ENCODE results near the gene ZNF764. TPM values are rescaled to one million over a fixed set of nuclear protein-coding genes. Genes with fewer than 3 reads are reported as not detected.
A peak's percentile ranks its signal among the peaks of the same experiment; 100 is the strongest.

The ZNF764 gene
- total RNA-seq, 1 experiment from 2014 or later = 15.2 TPM

- Histone ChIP-seq H3K27me3 (replicated peaks; ENCODE audit: insufficient read depth, low read depth, low read length, poor library complexity) (no peaks in the 10 kb centered on the region), H3K4me3 (ENCODE audit: low read depth, low read length, poor library complexity, severe bottlenecking) (no peak overlapping the region), H3K9me3 (ENCODE audit: low read depth, low read length, poor library complexity, severe bottlenecking) (no peaks in the 10 kb centered on the region), H3K36me3 (ENCODE audit: insufficient read depth, low read length, poor library complexity, severe bottlenecking) (peaks cover 49% of the 10 kb centered on the region), H3K27ac (ENCODE audit: low read depth, low read length, poor library complexity, severe bottlenecking) (no peak overlapping the region), H3K4me1 (ENCODE audit: insufficient read depth, low read length, poor library complexity, severe bottlenecking) (peaks cover 4% of the 10 kb centered on the region)
- POLR2A ChIA-PET (ENCODE audit: low non-redundant PET) = no interaction called here
- intact Hi-C loops (cut with micrococcal nuclease; ENCODE audit: unreplicated experiment) = no loop called here
- no peak for DNase-seq (ENCODE audit: low spot score)
- TF ChIP-seq EZH2 (IDR thresholded peaks at IDR 0.05; ENCODE audit: borderline replicate concordance, low read depth, low read length, poor library complexity, severe bottlenecking) = no peak
- CTCF ChIA-PET = no interaction called here
- no TSS peak for BruUV-seq (replicated peaks)
These were observed 46.3 kb upstream of the ZNF764 start for GRCh38 chr16:30604316-30604947.

GRCh38 chr16:30603945-30604315, 45.8 kb upstream of the ZNF764 start:
- Histone ChIP-seq H3K9me3 (ENCODE audit: low read depth, low read length, poor library complexity, severe bottlenecking) (no peaks in the 10 kb centered on the region), H3K4me3 (ENCODE audit: low read depth, low read length, poor library complexity, severe bottlenecking) (no peak overlapping the region), H3K27ac (ENCODE audit: low read depth, low read length, poor library complexity, severe bottlenecking) (no peak overlapping the region), H3K4me1 (ENCODE audit: insufficient read depth, low read length, poor library complexity, severe bottlenecking) (peaks cover 1% of the 10 kb centered on the region), H3K27me3 (replicated peaks; ENCODE audit: insufficient read depth, low read depth, low read length, poor library complexity) (no peaks in the 10 kb centered on the region), H3K36me3 (ENCODE audit: insufficient read depth, low read length, poor library complexity, severe bottlenecking) (peaks cover 49% of the 10 kb centered on the region)
- POLR2A ChIA-PET (ENCODE audit: low non-redundant PET) = no interaction called here
- BruUV-seq (replicated peaks) = no TSS peak
- no peak for TF ChIP-seq CTCF (conservative IDR thresholded peaks at IDR 0.05; ENCODE audit: low read depth, low read length)
- no peak for TF ChIP-seq EZH2 (IDR thresholded peaks at IDR 0.05; ENCODE audit: borderline replicate concordance, low read depth, low read length, poor library complexity, severe bottlenecking)
- no peak for DNase-seq (ENCODE audit: low spot score)
- intact Hi-C loops (cut with micrococcal nuclease; ENCODE audit: unreplicated experiment) = no loop called here
- CTCF ChIA-PET = no interaction called here

GRCh38 chr16:30602616-30603277, 44.6 kb upstream of the ZNF764 start:
- ChIA-PET CTCF (interaction anchor here (1.1 kb wide), 1 partner anchor 13 kb away, joined by 3 read pairs; no protein-coding TSS in a partner anchor), POLR2A (ENCODE audit: low non-redundant PET) (interaction anchor here (0.6 kb wide), 1 partner anchor 8 kb away, joined by 3 read pairs; no protein-coding TSS in a partner anchor)
- no peaks in the 10 kb centered on the region for H3K4me1 ChIP-seq (ENCODE audit: insufficient read depth, low read length, poor library complexity, severe bottlenecking)
- peak; percentile 34 for DNase-seq (ENCODE audit: low spot score)
- BruUV-seq (replicated peaks) = no TSS peak
- no peak overlapping the region for H3K4me3 ChIP-seq (ENCODE audit: low read depth, low read length, poor library complexity, severe bottlenecking)
- H3K9me3 ChIP-seq (ENCODE audit: low read depth, low read length, poor library complexity, severe bottlenecking) = no peaks in the 10 kb centered on the region
- no peaks in the 10 kb centered on the region for H3K27me3 ChIP-seq (replicated peaks; ENCODE audit: insufficient read depth, low read depth, low read length, poor library complexity)
- H3K27ac ChIP-seq (ENCODE audit: low read depth, low read length, poor library complexity, severe bottlenecking) = peak overlapping the region; percentile 58
- intact Hi-C loops (cut with micrococcal nuclease; ENCODE audit: unreplicated experiment) = no loop called here
- TF ChIP-seq CTCF (conservative IDR thresholded peaks at IDR 0.05; ENCODE audit: low read depth, low read length) = no peak
- TF ChIP-seq EZH2 (IDR thresholded peaks at IDR 0.05; ENCODE audit: borderline replicate concordance, low read depth, low read length, poor library complexity, severe bottlenecking) = no peak
- H3K36me3 ChIP-seq (ENCODE audit: insufficient read depth, low read length, poor library complexity, severe bottlenecking) = peaks cover 38% of the 10 kb centered on the region
